ENCODE measurements around the gene PTPRD. TPM values are rescaled to one million over a fixed set of nuclear protein-coding genes. Genes with fewer than 3 reads are reported as not detected.

The PTPRD gene
- total RNA-seq, 3 donors from 2014 or later (not counting 1 experiment from before 2014, with no cell fraction given): 0.05 to 0.68 TPM; not detected in 1

DNA sequence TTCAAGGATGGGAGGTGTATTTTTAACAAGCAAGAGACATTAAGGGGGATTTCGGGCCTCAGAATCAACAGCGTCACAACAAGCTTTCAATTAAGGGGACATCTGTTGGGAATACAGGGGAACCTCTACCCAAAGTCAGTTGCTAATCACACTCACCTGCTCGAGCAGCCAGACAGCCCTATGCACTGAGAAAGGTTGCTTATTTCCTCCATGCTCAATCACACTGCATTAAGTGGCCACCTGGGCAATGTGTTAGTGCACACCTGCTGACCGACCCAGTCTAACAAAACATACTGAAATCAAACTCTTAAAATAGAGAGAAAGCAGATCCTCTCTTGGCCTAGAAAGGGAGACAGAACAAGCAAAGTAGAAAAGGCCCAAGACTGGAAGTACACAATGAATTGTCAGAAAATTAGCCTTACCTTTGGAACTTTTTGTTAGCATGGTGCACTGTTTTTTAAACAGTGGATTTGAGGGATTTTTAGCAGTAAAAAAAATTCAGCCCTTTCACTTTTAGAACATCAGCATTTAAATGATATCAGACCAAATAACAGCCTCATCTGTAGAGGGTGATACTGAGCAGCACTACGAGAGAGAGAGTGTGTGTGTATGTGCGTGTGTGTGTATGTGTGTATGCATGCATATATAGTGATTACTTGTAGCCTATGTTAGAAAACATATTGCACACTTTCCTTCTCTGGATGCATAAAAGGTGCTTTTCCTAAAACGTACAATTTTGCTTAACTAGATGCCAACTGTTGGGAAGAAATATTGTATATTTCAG, 1694.7 kb downstream of the PTPRD start:
- ATAC-seq (no peak), DNase-seq (no peak)
- Mint-ChIP-seq H3K27me3 (ENCODE audit: low read depth in 2 of 2) (no peaks in the 10 kb centered on the region), H3K4me1 (no peaks in the 10 kb centered on the region), H3K9me3 (peaks cover 2 to 14% of the 10 kb centered on the region in 2 donors), H3K4me3 (no peak overlapping the region), H3K27ac (no peak overlapping the region), H3K36me3 (peaks cover 4% of the 10 kb centered on the region)
- Histone ChIP-seq H3K9me3 (ENCODE audit: control insufficient read depth, insufficient read depth, low read length) (no peaks in the 10 kb centered on the region), H3K27me3 (ENCODE audit: control insufficient read depth, insufficient read depth, low read length) (no peaks in the 10 kb centered on the region), H3K36me3 (ENCODE audit: control insufficient read depth, insufficient read depth, low read length) (no peaks in the 10 kb centered on the region), H3K27ac (ENCODE audit: low read length) (no peak overlapping the region), H3K4me3 (ENCODE audit: low read length) (no peak overlapping the region), H3K4me1 (ENCODE audit: control insufficient read depth, insufficient read depth, low read length) (no peaks in the 10 kb centered on the region)
- TF ChIP-seq, protein P1, sequence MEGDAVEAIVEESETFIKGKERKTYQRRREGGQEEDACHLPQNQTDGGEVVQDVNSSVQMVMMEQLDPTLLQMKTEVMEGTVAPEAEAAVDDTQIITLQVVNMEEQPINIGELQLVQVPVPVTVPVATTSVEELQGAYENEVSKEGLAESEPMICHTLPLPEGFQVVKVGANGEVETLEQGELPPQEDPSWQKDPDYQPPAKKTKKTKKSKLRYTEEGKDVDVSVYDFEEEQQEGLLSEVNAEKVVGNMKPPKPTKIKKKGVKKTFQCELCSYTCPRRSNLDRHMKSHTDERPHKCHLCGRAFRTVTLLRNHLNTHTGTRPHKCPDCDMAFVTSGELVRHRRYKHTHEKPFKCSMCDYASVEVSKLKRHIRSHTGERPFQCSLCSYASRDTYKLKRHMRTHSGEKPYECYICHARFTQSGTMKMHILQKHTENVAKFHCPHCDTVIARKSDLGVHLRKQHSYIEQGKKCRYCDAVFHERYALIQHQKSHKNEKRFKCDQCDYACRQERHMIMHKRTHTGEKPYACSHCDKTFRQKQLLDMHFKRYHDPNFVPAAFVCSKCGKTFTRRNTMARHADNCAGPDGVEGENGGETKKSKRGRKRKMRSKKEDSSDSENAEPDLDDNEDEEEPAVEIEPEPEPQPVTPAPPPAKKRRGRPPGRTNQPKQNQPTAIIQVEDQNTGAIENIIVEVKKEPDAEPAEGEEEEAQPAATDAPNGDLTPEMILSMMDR (IDR thresholded peaks at IDR 0.05): no peak
- 73% methylated on average over 6 of the region's 7 CpGs for WGBS (ENCODE audit: insufficient coverage)
- intact Hi-C loops (cut with micrococcal nuclease): no loop called here

DNA sequence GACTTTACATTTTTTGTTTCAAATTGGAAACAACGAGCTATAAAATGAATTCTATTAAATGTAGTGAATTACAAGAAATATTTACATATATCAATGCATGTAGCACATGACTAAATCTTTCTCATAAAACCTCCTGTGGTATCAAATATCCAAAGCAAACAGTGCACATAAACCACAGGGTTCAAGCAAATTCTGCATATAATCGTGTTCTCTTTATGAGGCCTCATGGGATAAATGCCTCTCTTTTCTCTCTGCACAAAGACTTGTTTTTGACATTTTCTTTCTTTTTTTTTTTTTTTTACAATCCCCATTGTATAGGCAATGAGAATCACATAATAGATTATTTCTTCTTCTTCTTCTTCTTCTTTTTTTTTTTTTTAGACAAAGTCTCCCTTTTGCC, 1696.0 kb downstream of the PTPRD start:
- Histone ChIP-seq H3K36me3 (ENCODE audit: control insufficient read depth, insufficient read depth, low read length) (no peaks in the 10 kb centered on the region), H3K4me3 (ENCODE audit: low read length) (no peak overlapping the region), H3K4me1 (ENCODE audit: control insufficient read depth, insufficient read depth, low read length) (no peaks in the 10 kb centered on the region), H3K27me3 (ENCODE audit: control insufficient read depth, insufficient read depth, low read length) (no peaks in the 10 kb centered on the region), H3K9me3 (ENCODE audit: control insufficient read depth, insufficient read depth, low read length) (no peaks in the 10 kb centered on the region), H3K27ac (ENCODE audit: low read length) (no peak overlapping the region)
- 58% methylated on average over 1 of the region's 2 CpGs for WGBS (ENCODE audit: insufficient coverage)
- DNase-seq (no peak), ATAC-seq (no peak)
- no peak overlapping the region for H3K4me3 Mint-ChIP-seq
- TF ChIP-seq, protein P1 (IDR thresholded peaks at IDR 0.05): no peak
- H3K9me3 Mint-ChIP-seq: peaks cover 2 to 12% of the 10 kb centered on the region in 2 donors
- H3K4me1 Mint-ChIP-seq: no peaks in the 10 kb centered on the region
- no peaks in the 10 kb centered on the region for H3K27me3 Mint-ChIP-seq (ENCODE audit: low read depth in 2 of 2)
- intact Hi-C loops (cut with micrococcal nuclease): no loop called here
- peaks cover 4% of the 10 kb centered on the region for H3K36me3 Mint-ChIP-seq
- no peak overlapping the region for H3K27ac Mint-ChIP-seq

DNA sequence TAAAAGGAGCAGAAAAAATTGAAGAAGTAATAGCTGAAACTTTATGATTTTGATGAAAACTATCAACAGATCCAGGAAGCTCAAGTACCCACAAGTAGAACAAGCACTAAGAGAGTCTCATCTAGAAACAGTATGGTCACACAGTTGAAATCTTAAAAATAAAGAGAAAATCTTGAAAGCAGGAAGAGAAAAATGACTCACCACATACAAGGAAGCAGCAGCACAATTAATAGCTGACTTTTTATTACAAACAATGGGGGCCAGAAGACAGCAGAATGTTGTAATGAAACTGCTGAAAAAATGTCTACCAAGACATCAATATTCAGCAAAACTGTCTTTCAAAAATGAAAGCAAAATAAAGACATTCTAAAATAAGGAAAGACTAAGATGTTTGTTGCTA, 1704.9 kb downstream of the PTPRD start:
- Histone ChIP-seq H3K9me3 (ENCODE audit: control insufficient read depth, insufficient read depth, low read length) (no peaks in the 10 kb centered on the region), H3K4me1 (ENCODE audit: control insufficient read depth, insufficient read depth, low read length) (no peaks in the 10 kb centered on the region), H3K36me3 (ENCODE audit: control insufficient read depth, insufficient read depth, low read length) (no peaks in the 10 kb centered on the region), H3K27ac (ENCODE audit: low read length) (no peak overlapping the region), H3K27me3 (ENCODE audit: control insufficient read depth, insufficient read depth, low read length) (no peaks in the 10 kb centered on the region), H3K4me3 (ENCODE audit: low read length) (no peak overlapping the region)
- Mint-ChIP-seq H3K4me1 (no peaks in the 10 kb centered on the region), H3K27ac (no peak overlapping the region), H3K27me3 (ENCODE audit: low read depth in 2 of 2) (no peaks in the 10 kb centered on the region), H3K36me3 (no peaks in the 10 kb centered on the region), H3K4me3 (no peak overlapping the region), H3K9me3 (peaks cover 3 to 13% of the 10 kb centered on the region in 2 donors)
- intact Hi-C loops (cut with micrococcal nuclease): no loop called here
- TF ChIP-seq, protein P1 (IDR thresholded peaks at IDR 0.05): no peak
- DNase-seq: no peak
- ATAC-seq: no peak

DNA sequence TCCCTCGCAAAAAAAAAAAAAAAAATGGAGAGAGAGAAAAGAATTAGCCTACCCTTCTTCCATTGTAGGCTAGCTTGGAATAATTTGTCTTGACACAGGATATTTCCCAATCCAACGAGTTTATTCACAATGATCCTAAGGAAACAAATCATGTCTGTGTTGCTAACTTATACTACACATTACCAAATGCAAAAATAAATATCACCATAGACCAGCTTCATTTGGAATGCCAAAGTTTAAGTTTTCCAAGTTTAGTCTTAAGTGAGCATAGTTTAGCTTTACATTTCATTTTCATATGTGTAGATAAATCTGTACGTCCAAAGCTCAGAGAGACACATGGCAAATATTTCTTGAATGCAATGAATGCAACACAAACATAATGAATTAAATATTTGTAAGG, 1707.1 kb downstream of the PTPRD start:
- Mint-ChIP-seq H3K27ac (no peak overlapping the region), H3K4me3 (no peak overlapping the region), H3K27me3 (ENCODE audit: low read depth in 2 of 2) (no peaks in the 10 kb centered on the region), H3K4me1 (no peaks in the 10 kb centered on the region), H3K9me3 (peaks cover 3 to 13% of the 10 kb centered on the region in 2 donors), H3K36me3 (no peaks in the 10 kb centered on the region)
- Histone ChIP-seq H3K27me3 (ENCODE audit: control insufficient read depth, insufficient read depth, low read length) (no peaks in the 10 kb centered on the region), H3K9me3 (ENCODE audit: control insufficient read depth, insufficient read depth, low read length) (no peaks in the 10 kb centered on the region), H3K36me3 (ENCODE audit: control insufficient read depth, insufficient read depth, low read length) (no peaks in the 10 kb centered on the region), H3K4me1 (ENCODE audit: control insufficient read depth, insufficient read depth, low read length) (no peaks in the 10 kb centered on the region), H3K27ac (ENCODE audit: low read length) (no peak overlapping the region), H3K4me3 (ENCODE audit: low read length) (no peak overlapping the region)
- intact Hi-C loops (cut with micrococcal nuclease): no loop called here
- 86% methylated on average over 2 of the region's 3 CpGs for WGBS (ENCODE audit: insufficient coverage)
- TF ChIP-seq, protein P1 (IDR thresholded peaks at IDR 0.05): no peak
- ATAC-seq (no peak), DNase-seq (no peak)
